ENCODE measurements around the gene PHTF2. TPM values are rescaled to one million over a fixed set of nuclear protein-coding genes. Genes with fewer than 3 reads are reported as not detected.

The PHTF2 gene
- total RNA-seq, 2 donors from 2014 or later: 15.4 to 20.6 TPM

DNA sequence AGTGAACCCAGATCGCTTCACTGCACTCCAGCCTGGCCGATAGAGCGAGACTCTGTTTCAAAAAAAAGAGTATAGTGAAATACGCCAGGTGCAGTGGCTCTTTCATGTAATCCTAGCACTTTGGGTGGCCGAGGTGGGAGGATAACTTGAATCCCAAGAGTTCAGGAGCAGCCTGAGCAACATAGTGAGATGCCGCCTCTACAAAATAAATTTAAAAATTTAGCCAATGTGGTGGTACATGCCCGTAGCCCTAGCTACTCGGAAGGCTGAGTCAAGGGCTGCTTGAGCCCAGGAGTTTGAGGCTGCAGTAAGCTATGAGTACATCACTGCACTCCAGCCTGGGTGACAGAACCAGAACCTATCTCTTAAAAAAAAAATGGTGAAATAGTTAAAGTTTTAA is 28.3 kb upstream of the PHTF2 start:
- H3K27ac Mint-ChIP-seq: no peak overlapping the region
- TF ChIP-seq, protein P1, sequence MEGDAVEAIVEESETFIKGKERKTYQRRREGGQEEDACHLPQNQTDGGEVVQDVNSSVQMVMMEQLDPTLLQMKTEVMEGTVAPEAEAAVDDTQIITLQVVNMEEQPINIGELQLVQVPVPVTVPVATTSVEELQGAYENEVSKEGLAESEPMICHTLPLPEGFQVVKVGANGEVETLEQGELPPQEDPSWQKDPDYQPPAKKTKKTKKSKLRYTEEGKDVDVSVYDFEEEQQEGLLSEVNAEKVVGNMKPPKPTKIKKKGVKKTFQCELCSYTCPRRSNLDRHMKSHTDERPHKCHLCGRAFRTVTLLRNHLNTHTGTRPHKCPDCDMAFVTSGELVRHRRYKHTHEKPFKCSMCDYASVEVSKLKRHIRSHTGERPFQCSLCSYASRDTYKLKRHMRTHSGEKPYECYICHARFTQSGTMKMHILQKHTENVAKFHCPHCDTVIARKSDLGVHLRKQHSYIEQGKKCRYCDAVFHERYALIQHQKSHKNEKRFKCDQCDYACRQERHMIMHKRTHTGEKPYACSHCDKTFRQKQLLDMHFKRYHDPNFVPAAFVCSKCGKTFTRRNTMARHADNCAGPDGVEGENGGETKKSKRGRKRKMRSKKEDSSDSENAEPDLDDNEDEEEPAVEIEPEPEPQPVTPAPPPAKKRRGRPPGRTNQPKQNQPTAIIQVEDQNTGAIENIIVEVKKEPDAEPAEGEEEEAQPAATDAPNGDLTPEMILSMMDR (conservative IDR thresholded peaks at IDR 0.05): no peak
- 83 to 84% methylated on average over 7 to 8 of the region's 8 CpGs for WGBS, 2 experiments (ENCODE audit: insufficient coverage in 1 of 2, insufficient read length in 1 of 2)

DNA sequence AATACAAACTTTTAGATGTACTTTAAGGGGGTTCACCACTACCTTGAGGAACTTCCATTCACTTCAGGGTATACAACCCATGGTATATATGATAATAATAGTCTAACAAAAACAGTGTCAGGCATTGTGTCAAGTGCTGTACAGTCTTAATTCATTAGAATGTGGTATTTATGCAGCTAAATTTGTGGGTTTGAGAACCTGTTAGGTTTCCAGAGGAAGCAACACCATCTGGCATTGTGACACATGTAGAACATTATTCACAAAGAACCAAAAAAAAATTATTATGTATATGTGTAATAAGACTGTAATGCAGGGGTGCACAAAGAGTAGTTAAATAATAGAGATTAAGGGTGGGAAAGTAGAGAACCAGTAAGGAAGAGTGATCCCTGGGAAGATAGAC is 26.7 kb upstream of the PHTF2 start:
- H3K36me3 ChIP-seq (ENCODE audit: control insufficient read depth, insufficient read depth, low read length): peaks cover 52% of the 10 kb centered on the region
- H3K36me3 Mint-ChIP-seq (ENCODE audit: low read depth): peaks cover 50% of the 10 kb centered on the region
- H3K4me1 Mint-ChIP-seq: peaks cover 4% of the 10 kb centered on the region
- H3K27me3 Mint-ChIP-seq (ENCODE audit: insufficient read depth): no peaks in the 10 kb centered on the region
- no peak overlapping the region for H3K4me3 Mint-ChIP-seq
- H3K9me3 ChIP-seq (ENCODE audit: control insufficient read depth, low read length): no peaks in the 10 kb centered on the region
- H3K9ac ChIP-seq (ENCODE audit: extremely low read depth, low read length, poor library complexity, severe bottlenecking): no peak overlapping the region
- H3K27ac ChIP-seq (ENCODE audit: low read depth, low read length): no peak overlapping the region
- no peak overlapping the region for H3K27ac Mint-ChIP-seq
- H3K4me1 ChIP-seq (ENCODE audit: control insufficient read depth, insufficient read depth, low read length): no peaks in the 10 kb centered on the region
- DNase-seq: no peak
- H3K9me3 Mint-ChIP-seq: no peaks in the 10 kb centered on the region
- TF ChIP-seq, protein P1 (conservative IDR thresholded peaks at IDR 0.05): no peak
- no peak overlapping the region for H3K4me3 ChIP-seq (ENCODE audit: low read length)
- H3K27me3 ChIP-seq (ENCODE audit: control insufficient read depth, insufficient read depth, low read length, poor library complexity, severe bottlenecking): no peaks in the 10 kb centered on the region

More for the DNA sequence above, 28.3 kb upstream of the PHTF2 start:
- H3K4me1 ChIP-seq (ENCODE audit: control insufficient read depth, insufficient read depth, low read length): no peaks in the 10 kb centered on the region
- DNase-seq: no peak
- no peaks in the 10 kb centered on the region for H3K27me3 Mint-ChIP-seq (ENCODE audit: insufficient read depth)
- H3K9me3 Mint-ChIP-seq: no peaks in the 10 kb centered on the region
- no peaks in the 10 kb centered on the region for H3K9me3 ChIP-seq (ENCODE audit: control insufficient read depth, low read length)
- H3K4me3 ChIP-seq (ENCODE audit: low read length): no peak overlapping the region
- H3K27me3 ChIP-seq (ENCODE audit: control insufficient read depth, insufficient read depth, low read length, poor library complexity, severe bottlenecking): no peaks in the 10 kb centered on the region
- peaks cover 43% of the 10 kb centered on the region for H3K36me3 ChIP-seq (ENCODE audit: control insufficient read depth, insufficient read depth, low read length)
- peaks cover 16% of the 10 kb centered on the region for H3K4me1 Mint-ChIP-seq
- no peak overlapping the region for H3K27ac ChIP-seq (ENCODE audit: low read depth, low read length)
- H3K9ac ChIP-seq (ENCODE audit: extremely low read depth, low read length, poor library complexity, severe bottlenecking): no peak overlapping the region
- no peak overlapping the region for H3K4me3 Mint-ChIP-seq
- H3K36me3 Mint-ChIP-seq (ENCODE audit: low read depth): peaks cover 39% of the 10 kb centered on the region

DNA sequence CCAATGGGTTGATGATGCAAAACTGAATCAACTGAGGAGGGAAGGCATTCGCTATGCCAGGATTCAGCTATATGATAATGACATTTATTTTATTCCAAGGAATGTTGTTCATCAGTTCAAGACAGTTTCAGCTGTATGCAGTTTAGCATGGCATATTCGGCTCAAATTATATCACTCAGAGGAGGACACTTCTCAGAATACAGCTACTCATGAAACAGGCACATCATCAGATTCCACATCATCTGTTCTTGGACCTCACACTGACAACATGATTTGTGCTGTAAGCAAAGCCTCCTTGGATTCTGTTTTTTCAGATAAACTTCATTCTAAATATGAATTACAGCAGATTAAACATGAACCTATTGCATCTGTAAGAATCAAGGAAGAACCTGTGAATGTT is 20.0 kb upstream of the PHTF2 start:
- H3K36me3 Mint-ChIP-seq (ENCODE audit: low read depth): peaks cover 40% of the 10 kb centered on the region

More for the DNA sequence above, 20.0 kb upstream of the PHTF2 start:
- TF ChIP-seq, protein P1 (conservative IDR thresholded peaks at IDR 0.05): no peak
- no peak overlapping the region for H3K4me3 ChIP-seq (ENCODE audit: low read length)
- H3K27me3 ChIP-seq (ENCODE audit: control insufficient read depth, insufficient read depth, low read length, poor library complexity, severe bottlenecking): no peaks in the 10 kb centered on the region
- no peak overlapping the region for H3K27ac ChIP-seq (ENCODE audit: low read depth, low read length)
- Mint-ChIP-seq H3K27me3 (ENCODE audit: insufficient read depth) (no peaks in the 10 kb centered on the region), H3K27ac (no peak overlapping the region), H3K4me3 (no peak overlapping the region), H3K9me3 (no peaks in the 10 kb centered on the region), H3K4me1 (peaks cover 3% of the 10 kb centered on the region)
- H3K4me1 ChIP-seq (ENCODE audit: control insufficient read depth, insufficient read depth, low read length): no peaks in the 10 kb centered on the region
- H3K9me3 ChIP-seq (ENCODE audit: control insufficient read depth, low read length): peaks cover 2% of the 10 kb centered on the region
- H3K9ac ChIP-seq (ENCODE audit: extremely low read depth, low read length, poor library complexity, severe bottlenecking): no peak overlapping the region
- no peak for DNase-seq
- peaks cover 62% of the 10 kb centered on the region for H3K36me3 ChIP-seq (ENCODE audit: control insufficient read depth, insufficient read depth, low read length)
- WGBS, 2 experiments (ENCODE audit: insufficient coverage in 1 of 2, insufficient read length in 1 of 2): 80 to 89% methylated on average over 2 of the region's 2 CpGs
